ENCODE data around the gene THSD4. TPM values are rescaled to one million over a fixed set of nuclear protein-coding genes. Genes with fewer than 3 reads are reported as not detected.

Gene THSD4
- polyA plus RNA-seq, 10 donors = 17.7 to 40.4 (median 25.8) TPM

GRCh38 chr15:71577071-71577470 lies 461.8 kb downstream of the THSD4 start:
- no peak for DNase-seq

GRCh38 chr15:71581398-71581930 lies 466.2 kb downstream of the THSD4 start:
- DNase-seq = no peak

GRCh38 chr15:71585159-71585558 lies 469.9 kb downstream of the THSD4 start:
- no peak for DNase-seq

- no peak for DNase-seq
These were observed 471.2 kb downstream of the THSD4 start for GRCh38 chr15:71586463-71586862.

- DNase-seq = peak in 1 of 3 donors; percentile 59
These were observed 473.5 kb downstream of the THSD4 start for GRCh38 chr15:71588746-71589145.

GRCh38 chr15:71591057-71591456 lies 475.8 kb downstream of the THSD4 start:
- DNase-seq = no peak

- no peak for DNase-seq
These were observed 476.9 kb downstream of the THSD4 start for GRCh38 chr15:71592203-71592602.

GRCh38 chr15:71595846-71596553 lies 480.7 kb downstream of the THSD4 start:
- DNase-seq = no peak

- peak; percentile 30 to 67 (median 55) for DNase-seq
These were observed 481.4 kb downstream of the THSD4 start for GRCh38 chr15:71596672-71597071.

- no peak for DNase-seq
These were observed 481.9 kb downstream of the THSD4 start for GRCh38 chr15:71597126-71597525.

- DNase-seq = no peak
These were observed 482.4 kb downstream of the THSD4 start for GRCh38 chr15:71597637-71598036.

GRCh38 chr15:71598741-71599140 lies 483.5 kb downstream of the THSD4 start:
- DNase-seq = no peak

GRCh38 chr15:71599418-71600151 lies 484.3 kb downstream of the THSD4 start:
- DNase-seq = peak; percentile 13 to 63 (median 43)

- DNase-seq = no peak
These were observed 485.0 kb downstream of the THSD4 start for GRCh38 chr15:71600237-71600636.

- no peak for DNase-seq
These were observed 486.0 kb downstream of the THSD4 start for GRCh38 chr15:71601038-71601834.

- DNase-seq = no peak
These were observed 488.1 kb downstream of the THSD4 start for GRCh38 chr15:71603379-71603778.

- no peak for DNase-seq
These were observed 492.1 kb downstream of the THSD4 start for GRCh38 chr15:71607383-71607782.

- no peak for DNase-seq
These were observed 495.7 kb downstream of the THSD4 start for GRCh38 chr15:71610728-71611552.

GRCh38 chr15:71611553-71612396 lies 496.5 kb downstream of the THSD4 start:
- peak in 2 of 3 donors; percentile 36 to 76 for DNase-seq

GRCh38 chr15:71612397-71612722 lies 497.1 kb downstream of the THSD4 start:
- DNase-seq = peak; percentile 45 to 88 (median 63)
